AG10803 (cell line): ENCODE measurements around the gene DACH1.

ENCODE experiments used
- DNase-seq: peaks from one replicate; pipeline ENCODE4 v3.0.0; 2010; ENCODE audit warnings: low read depth
- H3K4me3 ChIP-seq: 2 replicates; pipeline ENCODE4 v1.5.1; 2011; ENCODE audit warnings: mild to moderate bottlenecking, low read length, control low read depth
- CTCF ChIP-seq: conservative IDR thresholded peaks from 2 replicates; pipeline ENCODE4 v1.5.1; 2011; ENCODE audit warnings: mild to moderate bottlenecking, low read length, control low read depth, inconsistent platforms

Gene DACH1

GRCh38 chr13:71882120-71882519 is 15.1 kb upstream of the DACH1 start:
- no peak for DNase-seq
- H3K4me3 ChIP-seq, result no peak overlapping the region
- no peak for TF ChIP-seq CTCF

- TF ChIP-seq CTCF, result no peak
- H3K4me3 ChIP-seq, result no peak overlapping the region
- peak; percentile 6 for DNase-seq
Measured at GRCh38 chr13:71880753-71881541, 13.9 kb upstream of the DACH1 start.

- no peak for TF ChIP-seq CTCF
- H3K4me3 ChIP-seq, result no peak overlapping the region
- DNase-seq, result no peak
Measured at GRCh38 chr13:71879808-71880344, 12.9 kb upstream of the DACH1 start.

- no peak for DNase-seq
- TF ChIP-seq CTCF, result peak; percentile 39
- no peak overlapping the region for H3K4me3 ChIP-seq
Measured at GRCh38 chr13:71879129-71879535, 12.1 kb upstream of the DACH1 start.

GRCh38 chr13:71877256-71877653 is 10.3 kb upstream of the DACH1 start:
- no peak overlapping the region for H3K4me3 ChIP-seq
- no peak for TF ChIP-seq CTCF
- DNase-seq, result no peak

- no peak for DNase-seq
- TF ChIP-seq CTCF, result no peak
- no peak overlapping the region for H3K4me3 ChIP-seq
Measured at GRCh38 chr13:71876648-71877255, 9.7 kb upstream of the DACH1 start.

- DNase-seq, result no peak
- no peak for TF ChIP-seq CTCF
- H3K4me3 ChIP-seq, result no peak overlapping the region
Measured at GRCh38 chr13:71875823-71876222, 8.8 kb upstream of the DACH1 start.
